GM23338 (cell line): ENCODE data around the gene B4GALT4. TPM values are rescaled to one million over a fixed set of nuclear protein-coding genes. Genes with fewer than 3 reads are reported as not detected.
A peak's percentile ranks its signal among the peaks of the same experiment; 100 is the strongest.

Experiments used
- ATAC-seq: fragments of 200-7000 bp; cut with Tn5 transposase; 3 replicates; pipeline ENCODE4 v1.9.1; 2020
- DNase-seq: peaks from one replicate; pipeline ENCODE4 v3.0.0-alpha.2; 2015; ENCODE audit warnings: low spot score
- H2AFZ ChIP-seq: fragments of 200-600 bp; sonication (generic); 2 replicates; pipeline ENCODE4 v1.8.0; 2016; ENCODE audit warnings: antibody characterized with exemption, mild to moderate bottlenecking, moderate library complexity
- H3F3A ChIP-seq: fragments of 200-600 bp; sonication (generic); replicated peaks from 2 replicates; pipeline ENCODE4 v1.8.0; 2017; ENCODE audit warnings: antibody characterized with exemption, mixed run types, low read depth
- H3K27ac ChIP-seq: fragments of 200-600 bp; sonication (generic); 2 replicates; pipeline ENCODE4 v1.6.1; 2016; ENCODE audit warnings: low read depth
- H3K27me3 ChIP-seq: fragments of 200-600 bp; sonication (generic); 2 replicates; pipeline ENCODE4 v1.8.0; 2016; ENCODE audit warnings: mild to moderate bottlenecking, mixed run types, moderate library complexity; ENCODE audit not compliant: insufficient read depth
- H3K36me3 ChIP-seq: fragments of 200-600 bp; sonication (generic); 2 replicates; pipeline ENCODE4 v1.8.0; 2016; ENCODE audit warnings: mild to moderate bottlenecking; ENCODE audit not compliant: insufficient read depth
- H3K4me1 ChIP-seq: fragments of 200-600 bp; sonication (generic); 2 replicates; pipeline ENCODE4 v1.8.0; 2016; ENCODE audit warnings: mild to moderate bottlenecking, moderate library complexity; ENCODE audit not compliant: insufficient read depth
- H3K4me2 ChIP-seq: fragments of 200-600 bp; sonication (generic); 2 replicates; pipeline ENCODE4 v1.7.1; 2017; ENCODE audit warnings: mixed run types
- H3K4me3 ChIP-seq: fragments of 200-600 bp; sonication (generic); 2 replicates; pipeline ENCODE4 v1.6.1; 2016; ENCODE audit warnings: mixed run types
- H3K79me2 ChIP-seq: fragments of 200-600 bp; sonication (generic); replicated peaks from 2 replicates; pipeline ENCODE4 v1.8.0; 2017; ENCODE audit warnings: mild to moderate bottlenecking; ENCODE audit not compliant: insufficient read depth
- H3K9me2 ChIP-seq: fragments of 200-600 bp; sonication (generic); 2 replicates; pipeline ENCODE4 v1.8.0; 2017; ENCODE audit not compliant: insufficient read depth
- H4K20me1 ChIP-seq: fragments of 200-600 bp; sonication (generic); replicated peaks from 2 replicates; pipeline ENCODE4 v1.8.0; 2017; ENCODE audit warnings: mild to moderate bottlenecking; ENCODE audit not compliant: insufficient read depth
- H3K27ac Mint-ChIP-seq: 2 replicates; pipeline ENCODE4 v1.8.0; 2020; ENCODE audit warnings: inconsistent platforms, mild to moderate bottlenecking, moderate library complexity, mixed read lengths
- H3K27me3 Mint-ChIP-seq: 3 replicates; pipeline ENCODE4 v1.8.0; 2022; ENCODE audit warnings: low read depth, mild to moderate bottlenecking, moderate library complexity, mixed read lengths, inconsistent platforms; ENCODE audit not compliant: insufficient read depth, poor library complexity
- H3K36me3 Mint-ChIP-seq: 3 replicates; pipeline ENCODE4 v1.8.0; 2021; ENCODE audit warnings: low read depth, mild to moderate bottlenecking, inconsistent platforms, moderate library complexity, mixed read lengths
- H3K4me1 Mint-ChIP-seq: 3 replicates; pipeline ENCODE4 v1.8.0; 2020; ENCODE audit warnings: mild to moderate bottlenecking, inconsistent platforms, mixed read lengths
- H3K4me3 Mint-ChIP-seq: 3 replicates; pipeline ENCODE4 v1.8.0; 2021; ENCODE audit warnings: moderate library complexity, mild to moderate bottlenecking, inconsistent platforms, mixed read lengths
- H3K9me3 Mint-ChIP-seq: 3 replicates; pipeline ENCODE4 v1.8.0; 2020; ENCODE audit warnings: moderate library complexity, mild to moderate bottlenecking, inconsistent platforms, mixed read lengths
- ETS1 ChIP-seq: IDR thresholded peaks from 2 replicates; pipeline ENCODE4 v1.6.1; 2016; ENCODE audit warnings: antibody characterized with exemption
- EZH2 ChIP-seq: fragments of 200-600 bp; sonication (generic); IDR thresholded peaks from one replicate; pipeline ENCODE4 v1.8.0; 2017; ENCODE audit warnings: antibody characterized with exemption, mild to moderate bottlenecking, low read depth; ENCODE audit not compliant: unreplicated experiment
- JUNB ChIP-seq: IDR thresholded peaks from one replicate; pipeline ENCODE4 v1.6.1; 2016; ENCODE audit warnings: antibody characterized with exemption; ENCODE audit not compliant: unreplicated experiment
- NANOG ChIP-seq: IDR thresholded peaks from 2 replicates; pipeline ENCODE4 v1.6.1; 2016; ENCODE audit warnings: antibody characterized with exemption, borderline replicate concordance
- POLR2AphosphoS5 ChIP-seq: IDR thresholded peaks from 2 replicates; pipeline ENCODE4 v1.6.1; 2016; ENCODE audit warnings: antibody characterized with exemption, low read depth
- STAT1 ChIP-seq: IDR thresholded peaks from one replicate; pipeline ENCODE4 v1.6.1; 2016; ENCODE audit warnings: antibody characterized with exemption; ENCODE audit not compliant: unreplicated experiment
- ZNF462 ChIP-seq: fragments of 250-450 bp; sonication (Bioruptor Pico); IDR thresholded peaks from 2 replicates; pipeline ENCODE4 v1.5.0; 2020; ENCODE audit warnings: mild to moderate bottlenecking, moderate library complexity
- polyA plus RNA-seq: library from polyadenylated mRNA; unstranded; fragments of >200 nt; fragmentation: Nextera tagmentation; extraction: Ambion mirVana; gene quantifications from 2 replicates; pipeline ENCODE4 v1.2.1, GENCODE V29; 2016
- total RNA-seq: library from RNA; depleted of rRNA; stranded (reverse); fragments of >200 nt; shearing (Covaris generic); gene quantifications from 2 replicates; pipeline ENCODE4 v1.2.3, GENCODE V29; 2014
- TF ChIP-seq, protein P1 (sequence below), 2 experiments: fragments of 200-600 bp in 1 of 2; sonication (generic) in 1 of 2; conservative IDR thresholded peaks; 2 replicates each; pipeline versions ENCODE4 v1.5.1 to v1.6.1; 2016 to 2017; ENCODE audit warnings: antibody characterized with exemption in 2 of 2, low read depth in 2 of 2, mild to moderate bottlenecking in 2 of 2, moderate library complexity in 1 of 2

The B4GALT4 gene
- total and polyA plus RNA-seq, 2 experiments from 2014 or later, result 38.3 to 45.3 TPM

DNA sequence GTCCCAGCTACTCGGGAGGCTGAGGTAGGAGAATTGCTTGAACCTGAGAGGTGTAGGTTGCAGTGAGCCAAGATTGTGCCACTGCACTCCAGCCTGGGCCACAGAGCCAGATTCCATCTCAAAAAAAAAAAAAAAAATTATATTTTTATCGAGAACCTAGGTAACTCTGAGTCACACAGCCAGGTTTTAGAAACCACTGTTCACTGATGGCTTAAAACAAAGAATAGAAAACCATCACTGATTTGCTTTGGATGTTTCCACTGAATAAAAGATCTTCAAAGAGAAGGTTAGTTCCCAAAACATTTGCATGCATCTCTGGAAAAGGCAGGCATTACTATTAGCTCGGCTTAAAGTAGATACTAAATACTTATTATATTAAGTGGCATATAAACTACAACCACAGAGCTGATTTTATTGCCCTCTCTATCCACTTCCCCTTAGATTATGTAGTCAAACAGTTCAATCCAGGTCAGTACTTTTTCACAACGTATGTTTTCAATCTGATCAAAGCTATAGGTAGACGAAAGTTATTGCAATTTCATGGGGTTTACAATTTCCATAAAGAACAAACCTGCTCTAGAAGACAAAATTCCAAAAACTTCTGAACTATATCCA lies 1.4 kb downstream of the B4GALT4 start:
- H3K27me3 Mint-ChIP-seq, result peaks cover 7% of the 10 kb centered on the region
- Histone ChIP-seq H3K9me2 (no peaks in the 10 kb centered on the region), H3K27ac (no peak overlapping the region), H4K20me1 (peaks cover 3% of the 10 kb centered on the region; the same call in 1 of the 2 replicates), H3K36me3 (peaks cover 23% of the 10 kb centered on the region), H2AFZ (no peak overlapping the region), H3K4me2 (peak overlapping the region; percentile 99), H3K79me2 (peaks cover 59% of the 10 kb centered on the region), H3K4me3 (peak overlapping the region; percentile 76), H3F3A (no peaks in the 10 kb centered on the region; the same call in 1 of the 2 replicates), H3K4me1 (peaks cover 17% of the 10 kb centered on the region), H3K27me3 (no peaks in the 10 kb centered on the region)
- H3K9me3 Mint-ChIP-seq, result peaks cover 13% of the 10 kb centered on the region; the same call in 2 of the 3 replicates
- H3K4me1 Mint-ChIP-seq, result peaks cover 8% of the 10 kb centered on the region
- DNase-seq, result no peak
- TF ChIP-seq NANOG (no peak), STAT1 (no peak), JUNB (no peak), EZH2 (no peak), ETS1 (no peak)
- TF ChIP-seq, protein P1, sequence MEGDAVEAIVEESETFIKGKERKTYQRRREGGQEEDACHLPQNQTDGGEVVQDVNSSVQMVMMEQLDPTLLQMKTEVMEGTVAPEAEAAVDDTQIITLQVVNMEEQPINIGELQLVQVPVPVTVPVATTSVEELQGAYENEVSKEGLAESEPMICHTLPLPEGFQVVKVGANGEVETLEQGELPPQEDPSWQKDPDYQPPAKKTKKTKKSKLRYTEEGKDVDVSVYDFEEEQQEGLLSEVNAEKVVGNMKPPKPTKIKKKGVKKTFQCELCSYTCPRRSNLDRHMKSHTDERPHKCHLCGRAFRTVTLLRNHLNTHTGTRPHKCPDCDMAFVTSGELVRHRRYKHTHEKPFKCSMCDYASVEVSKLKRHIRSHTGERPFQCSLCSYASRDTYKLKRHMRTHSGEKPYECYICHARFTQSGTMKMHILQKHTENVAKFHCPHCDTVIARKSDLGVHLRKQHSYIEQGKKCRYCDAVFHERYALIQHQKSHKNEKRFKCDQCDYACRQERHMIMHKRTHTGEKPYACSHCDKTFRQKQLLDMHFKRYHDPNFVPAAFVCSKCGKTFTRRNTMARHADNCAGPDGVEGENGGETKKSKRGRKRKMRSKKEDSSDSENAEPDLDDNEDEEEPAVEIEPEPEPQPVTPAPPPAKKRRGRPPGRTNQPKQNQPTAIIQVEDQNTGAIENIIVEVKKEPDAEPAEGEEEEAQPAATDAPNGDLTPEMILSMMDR (conservative IDR thresholded peaks at IDR 0.05; ENCODE audit: low read depth in 2 of 2), result no peak
- peaks cover 35% of the 10 kb centered on the region for H3K36me3 Mint-ChIP-seq
- H3K27ac Mint-ChIP-seq, result no peak overlapping the region
- peak overlapping the region; percentile 80 for H3K4me3 Mint-ChIP-seq
- no peak for ATAC-seq

- Histone ChIP-seq H3K4me3 (peak overlapping the region; percentile 76), H3K4me2 (peak overlapping the region; percentile 99)
- H3K4me3 Mint-ChIP-seq, result no peak overlapping the region; the same call in 2 of the 3 replicates
- no peak for TF ChIP-seq ETS1
- TF ChIP-seq, protein P1 (conservative IDR thresholded peaks at IDR 0.05; ENCODE audit: low read depth in 2 of 2), result no peak
- TF ChIP-seq ZNF462 (CRISPR knock-in tag), result no peak
- TF ChIP-seq POLR2AphosphoS5, result no peak
Measured at GRCh38 chr3:119238363-119238762, 2.3 kb downstream of the B4GALT4 start.

More at GRCh38 chr3:119238363-119238762, 2.3 kb downstream of the B4GALT4 start:
- no peak for DNase-seq
- Histone ChIP-seq H3K27ac (no peak overlapping the region), H3K36me3 (peaks cover 26% of the 10 kb centered on the region; the same call in 1 of the 2 replicates), H4K20me1 (peaks cover 3% of the 10 kb centered on the region; the same call in 1 of the 2 replicates), H3K9me2 (no peaks in the 10 kb centered on the region), H2AFZ (no peak overlapping the region), H3K4me1 (peaks cover 17% of the 10 kb centered on the region), H3K79me2 (peaks cover 63% of the 10 kb centered on the region), H3F3A (no peaks in the 10 kb centered on the region; the same call in 1 of the 2 replicates), H3K27me3 (no peaks in the 10 kb centered on the region)
- H3K4me1 Mint-ChIP-seq, result peaks cover 8% of the 10 kb centered on the region
- H3K27me3 Mint-ChIP-seq, result peaks cover 7% of the 10 kb centered on the region
- peaks cover 43% of the 10 kb centered on the region for H3K36me3 Mint-ChIP-seq
- ATAC-seq, result no peak
- peaks cover 13% of the 10 kb centered on the region; the same call in 2 of the 3 replicates for H3K9me3 Mint-ChIP-seq
- no peak overlapping the region for H3K27ac Mint-ChIP-seq
